Measurements from ENCODE around the gene OR11H7. TPM values are rescaled to one million over a fixed set of nuclear protein-coding genes. Genes with fewer than 3 reads are reported as not detected.
"Not testable (repeated sequence)": the region's sequence is repeated elsewhere in the genome, so short reads cannot be mapped to it uniquely, and the experiment has no call there.

The OR11H7 gene
- polyA plus RNA-seq, 10 donors = 0.13 to 0.68 (median 0.30) TPM; not detected in 5

- DNase-seq = no peak
Measured at GRCh38 chr14:20278414-20278813, 49.6 kb downstream of the OR11H7 start.

- not testable (repeated sequence) for DNase-seq
Measured at GRCh38 chr14:20280265-20280664, 51.5 kb downstream of the OR11H7 start.

Other genes starting within 250 kb of the OR11H7 start
- gene OR4Q2, start 226.8 kb upstream of the OR11H7 start, polyA plus RNA-seq (ENCODE audit: insufficient read length in 10 of 10) = not detected
- not detected for gene OR4K14, start 209.7 kb upstream of the OR11H7 start, polyA plus RNA-seq (ENCODE audit: insufficient read length in 10 of 10)
- gene OR4K13, start 192.9 kb upstream of the OR11H7 start, polyA plus RNA-seq (ENCODE audit: insufficient read length in 10 of 10) = under 1 TPM in 2 of 10 donors, not detected in 8; 0.03 to 0.04 TPM
- gene OR4L1, start 168.9 kb upstream of the OR11H7 start, polyA plus RNA-seq (ENCODE audit: insufficient read length in 10 of 10) = not detected
- gene OR4K17, start 118.2 kb upstream of the OR11H7 start, polyA plus RNA-seq (ENCODE audit: insufficient read length in 10 of 10) = under 1 TPM in 7 of 10 donors, not detected in 3; 0.03 to 0.12 (median 0.05) TPM
- gene OR4N5, start 90.2 kb upstream of the OR11H7 start, polyA plus RNA-seq (ENCODE audit: insufficient read length in 10 of 10) = not detected
- not detected for gene OR11G2, start 38.1 kb upstream of the OR11H7 start, polyA plus RNA-seq (ENCODE audit: insufficient read length in 10 of 10)
- not detected for gene OR11H6, start 5.3 kb upstream of the OR11H7 start, polyA plus RNA-seq (ENCODE audit: insufficient read length in 10 of 10)
- not detected for gene OR11H4, start 10.3 kb downstream of the OR11H7 start, polyA plus RNA-seq (ENCODE audit: insufficient read length in 10 of 10)
- 10 to 100 TPM; 10.2 to 14.8 (median 12.5) TPM for gene TTC5, start 77.0 kb downstream of the OR11H7 start, polyA plus RNA-seq (ENCODE audit: insufficient read length in 10 of 10)
- gene CCNB1IP1, start 104.3 kb downstream of the OR11H7 start, polyA plus RNA-seq (ENCODE audit: insufficient read length in 10 of 10) = 10 to 100 TPM; 49.0 to 76.0 (median 65.6) TPM
- 10 to 100 TPM; 26.2 to 46.7 (median 32.9) TPM for gene PARP2, start 114.7 kb downstream of the OR11H7 start, polyA plus RNA-seq (ENCODE audit: insufficient read length in 10 of 10)
- gene TEP1, start 184.5 kb downstream of the OR11H7 start, polyA plus RNA-seq (ENCODE audit: insufficient read length in 10 of 10) = 10 to 100 TPM; 12.0 to 22.2 (median 15.6) TPM
- gene KLHL33, start 207.2 kb downstream of the OR11H7 start, polyA plus RNA-seq (ENCODE audit: insufficient read length in 10 of 10) = 1 to 10 TPM in 5 of 10 donors, under 1 TPM in 5; 0.41 to 1.8 (median 0.97) TPM
- gene OSGEP, start 225.8 kb downstream of the OR11H7 start, polyA plus RNA-seq (ENCODE audit: insufficient read length in 10 of 10) = 10 to 100 TPM; 24.8 to 50.0 (median 32.4) TPM
- gene APEX1, start 226.2 kb downstream of the OR11H7 start, polyA plus RNA-seq (ENCODE audit: insufficient read length in 10 of 10) = 100 to 1,000 TPM; 136 to 200 (median 160) TPM
- 10 to 100 TPM; 15.7 to 31.4 (median 19.8) TPM for gene PIP4P1, start 232.5 kb downstream of the OR11H7 start, polyA plus RNA-seq (ENCODE audit: insufficient read length in 10 of 10)
- 10 to 100 TPM in 8 of 10 donors, 1 to 10 TPM in 2; 8.7 to 17.2 (median 11.9) TPM for gene PNP, start 240.4 kb downstream of the OR11H7 start, polyA plus RNA-seq (ENCODE audit: insufficient read length in 10 of 10)